Erythroblast (primary cell): ENCODE measurements around the gene XXYLT1.

ENCODE experiments used
- GATA1 ChIP-seq: IDR thresholded peaks from 2 replicates; pipeline ENCODE4 v1.6.1; 2011; ENCODE audit warnings: low read depth, mild to moderate bottlenecking, control low read depth, low read length, moderate library complexity
- POLR2A ChIP-seq: IDR thresholded peaks from 2 replicates; pipeline ENCODE4 v1.6.1; 2011; ENCODE audit warnings: mild to moderate bottlenecking, low read length

DNA sequence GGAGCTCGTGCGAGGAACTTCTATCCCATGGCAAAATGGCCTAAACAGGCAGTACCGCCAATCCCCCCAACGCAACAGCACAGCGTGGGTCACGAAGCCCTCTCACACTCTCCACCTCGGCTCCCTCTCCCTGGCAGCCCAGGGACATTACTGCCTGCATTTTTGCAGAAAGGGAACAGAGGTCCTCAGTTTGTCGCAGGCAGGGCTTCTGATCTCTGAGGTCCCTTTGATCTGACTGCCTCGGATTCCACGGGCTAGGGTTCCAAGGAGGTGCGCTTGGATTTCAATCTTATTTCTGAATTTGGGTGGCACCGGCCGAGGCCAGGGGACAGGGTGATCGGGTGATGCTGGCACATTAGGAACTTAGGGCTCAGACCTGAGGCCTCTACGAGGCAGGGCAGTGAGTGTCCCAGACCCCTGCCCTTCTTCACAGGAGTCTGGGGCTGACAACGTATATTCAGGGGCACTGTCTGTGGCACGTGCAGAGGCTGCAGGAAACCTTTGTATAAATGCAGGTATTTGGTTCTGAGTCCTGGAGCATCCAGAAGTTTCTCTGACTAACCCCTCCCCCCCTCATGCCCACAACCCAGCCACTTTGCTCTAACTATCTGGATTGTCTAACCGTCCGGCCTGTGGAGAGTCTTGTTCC, 197.9 kb downstream of the XXYLT1 start:
- no peak for TF ChIP-seq POLR2A
- no peak for TF ChIP-seq GATA1
